NCI-H128 (cell line): ENCODE results near the gene TMEM219.
A peak's percentile ranks its signal among the peaks of the same experiment; 100 is the strongest.
"Not testable (repeated sequence)": the region's sequence is repeated elsewhere in the genome, so short reads cannot be mapped to it uniquely, and the experiment has no call there.

ENCODE experiments used
- DNase-seq: peaks from one replicate; lab custom pipeline; 2025; ENCODE audit not compliant: unreplicated experiment; lab: John Stamatoyannopoulos, UW

Gene TMEM219

GRCh38 chr16:29950806-29951461 is 10.9 kb upstream of the TMEM219 start:
- DNase-seq = no peak

GRCh38 chr16:29951625-29952365 is 10.1 kb upstream of the TMEM219 start:
- no peak for DNase-seq

GRCh38 chr16:29958756-29959155 is 3.1 kb upstream of the TMEM219 start:
- DNase-seq = no peak

- DNase-seq = no peak
Measured at GRCh38 chr16:29959293-29959692, 2.6 kb upstream of the TMEM219 start.

- not testable (repeated sequence) for DNase-seq
Measured at GRCh38 chr16:29959821-29960220, 2.1 kb upstream of the TMEM219 start.

- no peak for DNase-seq
Measured at GRCh38 chr16:29961127-29961478, 776 bp upstream of the TMEM219 start.

- DNase-seq = no peak
Measured at GRCh38 chr16:29962344-29962994, 590 bp downstream of the TMEM219 start.

- no peak for DNase-seq
Measured at GRCh38 chr16:29963021-29963743, 1.3 kb downstream of the TMEM219 start.

- DNase-seq = no peak
Measured at GRCh38 chr16:29968205-29968604, 6.3 kb downstream of the TMEM219 start.

- DNase-seq = no peak
Measured at GRCh38 chr16:29971304-29971703, 9.4 kb downstream of the TMEM219 start.

- no peak for DNase-seq
Measured at GRCh38 chr16:29972500-29972899, 10.6 kb downstream of the TMEM219 start.

GRCh38 chr16:29972992-29973383 is 11.1 kb downstream of the TMEM219 start:
- DNase-seq = no peak

- peak; percentile 88 for DNase-seq
Measured at GRCh38 chr16:29973384-29974246, 11.7 kb downstream of the TMEM219 start, which contains the start of gene TAOK2. Gene TAOK2, plus strand, starts transcription at chr16:29973868. Its CDS starts 3,905 bp downstream, at chr16:29977773.

- no peak for DNase-seq
Measured at GRCh38 chr16:29974291-29975133, 12.6 kb downstream of the TMEM219 start.

- no peak for DNase-seq
Measured at GRCh38 chr16:29975134-29975538, 13.3 kb downstream of the TMEM219 start.

- no peak for DNase-seq
Measured at GRCh38 chr16:29975811-29976511, 14.1 kb downstream of the TMEM219 start.

- no peak for DNase-seq
Measured at GRCh38 chr16:29977063-29977825, 15.4 kb downstream of the TMEM219 start.

GRCh38 chr16:29978081-29978480 is 16.2 kb downstream of the TMEM219 start:
- DNase-seq = no peak
